Measurements from ENCODE around the gene ADPRM. TPM values are rescaled to one million over a fixed set of nuclear protein-coding genes. Genes with fewer than 3 reads are reported as not detected.

Gene ADPRM
- total RNA-seq, 1 experiment from 2014 or later, result 2.4 TPM

GRCh38 chr17:10673312-10673711 lies 24.1 kb upstream of the ADPRM start:
- in situ Hi-C loops (cut with HindIII; ENCODE audit: low pct_unique_long_range_greater_than_20kb, low sequenced_read_pairs), result no loop called here
- Histone ChIP-seq H3K4me1 (ENCODE audit: control insufficient read depth, insufficient read depth, low read length) (no peaks in the 10 kb centered on the region), H3K4me3 (ENCODE audit: low read depth in 2 of 2, low read length in 2 of 2) (no peak overlapping the region), H3K9me3 (ENCODE audit: control insufficient read depth, insufficient read depth, low read depth, low read length) (no peaks in the 10 kb centered on the region), H3K27ac (ENCODE audit: low read length) (no peak overlapping the region), H3K36me3 (ENCODE audit: control insufficient read depth, insufficient read depth, low read length) (no peaks in the 10 kb centered on the region), H3K27me3 (ENCODE audit: control insufficient read depth, insufficient read depth, low read length) (no peaks in the 10 kb centered on the region)
- ChIA-PET CTCF (no interaction called here), POLR2A (no interaction called here)
- intact Hi-C loops (cut with micrococcal nuclease; ENCODE audit: unreplicated experiment), result no loop called here
- DNase-seq (ENCODE audit: low read depth, low spot score) (no peak), ATAC-seq (no peak)
- no TSS peak for BruUV-seq (replicated peaks)
- TF ChIP-seq TCF7L2 (IDR thresholded peaks at IDR 0.05; ENCODE audit: low read depth, low read length) (no peak), REST (IDR thresholded peaks at IDR 0.05; ENCODE audit: insufficient read depth in 1 of 2, low read depth in 2 of 2, low read length in 1 of 2) (no peak), SIN3A (IDR thresholded peaks at IDR 0.05; ENCODE audit: borderline replicate concordance, insufficient read depth, low read depth, low read length) (no peak), POLR2AphosphoS5 (IDR thresholded peaks at IDR 0.05; ENCODE audit: low read depth, low read length) (no peak), CTCF (IDR thresholded peaks at IDR 0.05) (no peak)

- CTCF ChIA-PET, result no interaction called here
- H3K36me3 ChIP-seq (ENCODE audit: control insufficient read depth, insufficient read depth, low read length), result peaks cover 3% of the 10 kb centered on the region; the same call in 1 of the 2 replicates
- H3K27ac ChIP-seq (ENCODE audit: low read length), result no peak overlapping the region
- H3K4me1 ChIP-seq (ENCODE audit: control insufficient read depth, insufficient read depth, low read length), result no peaks in the 10 kb centered on the region
- no peak for ATAC-seq
- no peaks in the 10 kb centered on the region for H3K9me3 ChIP-seq (ENCODE audit: control insufficient read depth, insufficient read depth, low read depth, low read length)
- intact Hi-C loops (cut with micrococcal nuclease; ENCODE audit: unreplicated experiment), result no loop called here
- BruUV-seq (replicated peaks), result no TSS peak
- H3K27me3 ChIP-seq (ENCODE audit: control insufficient read depth, insufficient read depth, low read length), result no peaks in the 10 kb centered on the region
- TF ChIP-seq SIN3A (IDR thresholded peaks at IDR 0.05; ENCODE audit: borderline replicate concordance, insufficient read depth, low read depth, low read length) (no peak), REST (IDR thresholded peaks at IDR 0.05; ENCODE audit: insufficient read depth in 1 of 2, low read depth in 2 of 2, low read length in 1 of 2) (no peak), POLR2AphosphoS5 (IDR thresholded peaks at IDR 0.05; ENCODE audit: low read depth, low read length) (no peak), CTCF (IDR thresholded peaks at IDR 0.05) (no peak), TCF7L2 (IDR thresholded peaks at IDR 0.05; ENCODE audit: low read depth, low read length) (no peak)
- no peak overlapping the region for H3K4me3 ChIP-seq (ENCODE audit: low read depth in 2 of 2, low read length in 2 of 2)
- no peak for DNase-seq (ENCODE audit: low read depth, low spot score)
- in situ Hi-C loops (cut with HindIII; ENCODE audit: low pct_unique_long_range_greater_than_20kb, low sequenced_read_pairs), result no loop called here
- POLR2A ChIA-PET, result no interaction called here
These were observed 22.7 kb upstream of the ADPRM start for GRCh38 chr17:10674704-10675103.

Data from Panc1 (cell line).